ENCODE measurements around the gene DAG1.

DAG1 gene

GRCh38 chr3:49501842-49502241 is 31.8 kb downstream of the DAG1 start:
- H3K36me3 ChIP-seq (ENCODE audit: insufficient read depth, insufficient read length, low read length), result peaks cover 42% of the 10 kb centered on the region
- DNase-seq (ENCODE audit: low read depth, low spot score), result no peak
- no peak overlapping the region for H3K9ac ChIP-seq (ENCODE audit: insufficient read length, low read depth)
- peaks cover 2% of the 10 kb centered on the region for H3K4me1 ChIP-seq (ENCODE audit: insufficient read depth, insufficient read length)
- no peaks in the 10 kb centered on the region for H3K9me3 ChIP-seq (ENCODE audit: insufficient read depth, low read length)
- no peaks in the 10 kb centered on the region for H3K27me3 ChIP-seq (ENCODE audit: insufficient read depth, insufficient read length)
- TF ChIP-seq YY1 (IDR thresholded peaks at IDR 0.05; ENCODE audit: insufficient read depth, insufficient read length) (no peak), ZNF274 (IDR thresholded peaks at IDR 0.05; ENCODE audit: low read depth, low read length) (no peak), SUZ12 (IDR thresholded peaks at IDR 0.05; ENCODE audit: extremely low read depth, insufficient read depth, insufficient read length) (no peak)
- H3K4me3 ChIP-seq (ENCODE audit: insufficient read length, low read depth), result no peak overlapping the region

- H3K4me3 ChIP-seq (ENCODE audit: insufficient read length, low read depth), result no peak overlapping the region
- no peak for DNase-seq (ENCODE audit: low read depth, low spot score)
- H3K4me1 ChIP-seq (ENCODE audit: insufficient read depth, insufficient read length), result no peaks in the 10 kb centered on the region
- no peaks in the 10 kb centered on the region for H3K9me3 ChIP-seq (ENCODE audit: insufficient read depth, low read length)
- TF ChIP-seq YY1 (IDR thresholded peaks at IDR 0.05; ENCODE audit: insufficient read depth, insufficient read length) (no peak), SUZ12 (IDR thresholded peaks at IDR 0.05; ENCODE audit: extremely low read depth, insufficient read depth, insufficient read length) (no peak), ZNF274 (IDR thresholded peaks at IDR 0.05; ENCODE audit: low read depth, low read length) (no peak)
- no peaks in the 10 kb centered on the region for H3K27me3 ChIP-seq (ENCODE audit: insufficient read depth, insufficient read length)
- H3K36me3 ChIP-seq (ENCODE audit: insufficient read depth, insufficient read length, low read length), result peaks cover 46% of the 10 kb centered on the region
- no peak overlapping the region for H3K9ac ChIP-seq (ENCODE audit: insufficient read length, low read depth)
Observed at GRCh38 chr3:49506906-49507305, 36.8 kb downstream of the DAG1 start.

- peaks cover 47% of the 10 kb centered on the region for H3K36me3 ChIP-seq (ENCODE audit: insufficient read depth, insufficient read length, low read length)
- TF ChIP-seq ZNF274 (IDR thresholded peaks at IDR 0.05; ENCODE audit: low read depth, low read length) (no peak), YY1 (IDR thresholded peaks at IDR 0.05; ENCODE audit: insufficient read depth, insufficient read length) (no peak), SUZ12 (IDR thresholded peaks at IDR 0.05; ENCODE audit: extremely low read depth, insufficient read depth, insufficient read length) (no peak)
- H3K9ac ChIP-seq (ENCODE audit: insufficient read length, low read depth), result no peak overlapping the region
- no peaks in the 10 kb centered on the region for H3K9me3 ChIP-seq (ENCODE audit: insufficient read depth, low read length)
- no peak for DNase-seq (ENCODE audit: low read depth, low spot score)
- no peak overlapping the region for H3K4me3 ChIP-seq (ENCODE audit: insufficient read length, low read depth)
- H3K4me1 ChIP-seq (ENCODE audit: insufficient read depth, insufficient read length), result no peaks in the 10 kb centered on the region
- H3K27me3 ChIP-seq (ENCODE audit: insufficient read depth, insufficient read length), result no peaks in the 10 kb centered on the region
Observed at GRCh38 chr3:49509028-49509561, 39.0 kb downstream of the DAG1 start.

GRCh38 chr3:49511639-49512038 is 41.6 kb downstream of the DAG1 start:
- peaks cover 67% of the 10 kb centered on the region for H3K36me3 ChIP-seq (ENCODE audit: insufficient read depth, insufficient read length, low read length)
- no peaks in the 10 kb centered on the region for H3K27me3 ChIP-seq (ENCODE audit: insufficient read depth, insufficient read length)
- H3K4me1 ChIP-seq (ENCODE audit: insufficient read depth, insufficient read length), result no peaks in the 10 kb centered on the region
- no peak overlapping the region for H3K4me3 ChIP-seq (ENCODE audit: insufficient read length, low read depth)
- DNase-seq (ENCODE audit: low read depth, low spot score), result no peak
- TF ChIP-seq SUZ12 (IDR thresholded peaks at IDR 0.05; ENCODE audit: extremely low read depth, insufficient read depth, insufficient read length) (no peak), ZNF274 (IDR thresholded peaks at IDR 0.05; ENCODE audit: low read depth, low read length) (no peak), YY1 (IDR thresholded peaks at IDR 0.05; ENCODE audit: insufficient read depth, insufficient read length) (no peak)
- no peaks in the 10 kb centered on the region for H3K9me3 ChIP-seq (ENCODE audit: insufficient read depth, low read length)
- H3K9ac ChIP-seq (ENCODE audit: insufficient read length, low read depth), result no peak overlapping the region

- no peak for TF ChIP-seq SUZ12 (IDR thresholded peaks at IDR 0.05; ENCODE audit: extremely low read depth, insufficient read depth, insufficient read length)
- no peak for TF ChIP-seq ZNF274 (IDR thresholded peaks at IDR 0.05; ENCODE audit: low read depth, low read length)
- no peak for TF ChIP-seq YY1 (IDR thresholded peaks at IDR 0.05; ENCODE audit: insufficient read depth, insufficient read length)
- Histone ChIP-seq H3K4me1 (ENCODE audit: insufficient read depth, insufficient read length) (peaks cover 2% of the 10 kb centered on the region), H3K9ac (ENCODE audit: insufficient read length, low read depth) (no peak overlapping the region), H3K4me3 (ENCODE audit: insufficient read length, low read depth) (no peak overlapping the region), H3K36me3 (ENCODE audit: insufficient read depth, insufficient read length, low read length) (peaks cover 76% of the 10 kb centered on the region), H3K9me3 (ENCODE audit: insufficient read depth, low read length) (no peaks in the 10 kb centered on the region), H3K27me3 (ENCODE audit: insufficient read depth, insufficient read length) (no peaks in the 10 kb centered on the region)
- DNase-seq (ENCODE audit: low read depth, low spot score), result no peak
Observed at GRCh38 chr3:49512781-49513355, 42.8 kb downstream of the DAG1 start.

GRCh38 chr3:49513494-49514124 is 43.5 kb downstream of the DAG1 start:
- Histone ChIP-seq H3K27me3 (ENCODE audit: insufficient read depth, insufficient read length) (no peaks in the 10 kb centered on the region), H3K36me3 (ENCODE audit: insufficient read depth, insufficient read length, low read length) (peaks cover 83% of the 10 kb centered on the region), H3K9ac (ENCODE audit: insufficient read length, low read depth) (no peak overlapping the region), H3K4me3 (ENCODE audit: insufficient read length, low read depth) (no peak overlapping the region), H3K9me3 (ENCODE audit: insufficient read depth, low read length) (no peaks in the 10 kb centered on the region), H3K4me1 (ENCODE audit: insufficient read depth, insufficient read length) (peaks cover 2% of the 10 kb centered on the region)
- DNase-seq (ENCODE audit: low read depth, low spot score), result no peak
- TF ChIP-seq SUZ12 (IDR thresholded peaks at IDR 0.05; ENCODE audit: extremely low read depth, insufficient read depth, insufficient read length), result no peak

- Histone ChIP-seq H3K9me3 (ENCODE audit: insufficient read depth, low read length) (no peaks in the 10 kb centered on the region), H3K4me1 (ENCODE audit: insufficient read depth, insufficient read length) (peaks cover 8% of the 10 kb centered on the region), H3K4me3 (ENCODE audit: insufficient read length, low read depth) (no peak overlapping the region), H3K36me3 (ENCODE audit: insufficient read depth, insufficient read length, low read length) (peaks cover 83% of the 10 kb centered on the region), H3K27me3 (ENCODE audit: insufficient read depth, insufficient read length) (no peaks in the 10 kb centered on the region), H3K9ac (ENCODE audit: insufficient read length, low read depth) (no peak overlapping the region)
- TF ChIP-seq ZNF274 (IDR thresholded peaks at IDR 0.05; ENCODE audit: low read depth, low read length) (no peak), YY1 (IDR thresholded peaks at IDR 0.05; ENCODE audit: insufficient read depth, insufficient read length) (no peak), SUZ12 (IDR thresholded peaks at IDR 0.05; ENCODE audit: extremely low read depth, insufficient read depth, insufficient read length) (no peak)
- DNase-seq (ENCODE audit: low read depth, low spot score), result no peak
Observed at GRCh38 chr3:49518016-49518415, 47.9 kb downstream of the DAG1 start.

Data from NT2/D1 (cell line).